ENCODE data around the gene NT5DC4.
"Not testable (repeated sequence)": the region's sequence is repeated elsewhere in the genome, so short reads cannot be mapped to it uniquely, and the experiment has no call there.

Gene NT5DC4

GRCh38 chr2:112699984-112700667 is 20.7 kb upstream of the NT5DC4 start:
- DNase-seq (ENCODE audit: low read depth) = no peak

- no peak for DNase-seq (ENCODE audit: low read depth)
Observed at GRCh38 chr2:112701052-112701451, 19.8 kb upstream of the NT5DC4 start.

GRCh38 chr2:112703684-112704083 is 17.1 kb upstream of the NT5DC4 start:
- no peak for DNase-seq (ENCODE audit: low read depth)

GRCh38 chr2:112705575-112705974 is 15.2 kb upstream of the NT5DC4 start:
- DNase-seq (ENCODE audit: low read depth) = no peak

GRCh38 chr2:112706170-112706664 is 14.6 kb upstream of the NT5DC4 start:
- no peak for DNase-seq (ENCODE audit: low read depth)

- DNase-seq (ENCODE audit: low read depth) = not testable (repeated sequence)
Observed at GRCh38 chr2:112706947-112707346, 13.9 kb upstream of the NT5DC4 start.

- no peak for DNase-seq (ENCODE audit: low read depth)
Observed at GRCh38 chr2:112708968-112709367, 11.9 kb upstream of the NT5DC4 start.

- DNase-seq (ENCODE audit: low read depth) = no peak
Observed at GRCh38 chr2:112709703-112710102, 11.1 kb upstream of the NT5DC4 start.

GRCh38 chr2:112710956-112711750 is 9.7 kb upstream of the NT5DC4 start:
- DNase-seq (ENCODE audit: low read depth) = no peak

- no peak for DNase-seq (ENCODE audit: low read depth)
Observed at GRCh38 chr2:112712465-112712864, 8.4 kb upstream of the NT5DC4 start.

- DNase-seq (ENCODE audit: low read depth) = peak; percentile 31
Observed at GRCh38 chr2:112712903-112713584, 7.8 kb upstream of the NT5DC4 start.

GRCh38 chr2:112713585-112713925 is 7.3 kb upstream of the NT5DC4 start:
- no peak for DNase-seq (ENCODE audit: low read depth)

- DNase-seq (ENCODE audit: low read depth) = no peak
Observed at GRCh38 chr2:112713926-112714325, 6.9 kb upstream of the NT5DC4 start.

GRCh38 chr2:112714331-112714730 is 6.5 kb upstream of the NT5DC4 start:
- DNase-seq (ENCODE audit: low read depth) = no peak

- no peak for DNase-seq (ENCODE audit: low read depth)
Observed at GRCh38 chr2:112714836-112715631, 5.8 kb upstream of the NT5DC4 start.

GRCh38 chr2:112716094-112716493 is 4.7 kb upstream of the NT5DC4 start:
- DNase-seq (ENCODE audit: low read depth) = not testable (repeated sequence)

- DNase-seq (ENCODE audit: low read depth) = not testable (repeated sequence)
Observed at GRCh38 chr2:112716826-112717352, 3.9 kb upstream of the NT5DC4 start.

GRCh38 chr2:112718863-112719370 is 1.9 kb upstream of the NT5DC4 start:
- DNase-seq (ENCODE audit: low read depth) = no peak

GRCh38 chr2:112721819-112722522 is 1.2 kb downstream of the NT5DC4 start:
- no peak for DNase-seq (ENCODE audit: low read depth)

GRCh38 chr2:112722816-112723546 is 2.2 kb downstream of the NT5DC4 start:
- DNase-seq (ENCODE audit: low read depth) = no peak
